H9 (cell line): ENCODE data around the gene DNM1. TPM values are rescaled to one million over a fixed set of nuclear protein-coding genes. Genes with fewer than 3 reads are reported as not detected.
A peak's percentile ranks its signal among the peaks of the same experiment; 100 is the strongest.

ENCODE experiments used
- DNase-seq: peaks from one replicate; pipeline ENCODE4 v3.0.0-alpha.2; 2017
- H2AFZ ChIP-seq: one replicate; pipeline ENCODE4 v1.6.1; 2013; ENCODE audit warnings: mild to moderate bottlenecking, low read length, control low read depth, moderate library complexity
- H2AK5ac ChIP-seq: 2 replicates; pipeline ENCODE4 v1.6.1; 2013; ENCODE audit warnings: low read length, control low read depth, mixed read lengths; ENCODE audit not compliant: insufficient read length
- H2BK120ac ChIP-seq: one replicate; pipeline ENCODE4 v1.6.1; 2013; ENCODE audit warnings: low read depth, mild to moderate bottlenecking, low read length, control low read depth, inconsistent platforms; ENCODE audit not compliant: poor library complexity, severe bottlenecking
- H2BK12ac ChIP-seq: 2 replicates; pipeline ENCODE4 v1.6.1; 2013; ENCODE audit warnings: low read length, control low read depth, mixed read lengths, low read depth; ENCODE audit not compliant: insufficient read length
- H2BK15ac ChIP-seq: 2 replicates; pipeline ENCODE4 v1.6.1; 2013; ENCODE audit warnings: low read depth, low read length, control low read depth
- H2BK20ac ChIP-seq: one replicate; pipeline ENCODE4 v1.6.1; 2013; ENCODE audit warnings: low read depth, mild to moderate bottlenecking, low read length, control low read depth, inconsistent platforms; ENCODE audit not compliant: poor library complexity, severe bottlenecking
- H2BK5ac ChIP-seq: 2 replicates; pipeline ENCODE4 v1.6.1; 2013; ENCODE audit warnings: low read length, control low read depth, mixed read lengths; ENCODE audit not compliant: insufficient read length
- H3K14ac ChIP-seq: 2 replicates; pipeline ENCODE4 v1.6.1; 2013; ENCODE audit warnings: low read length, control low read depth; ENCODE audit not compliant: insufficient read depth
- H3K18ac ChIP-seq: 2 replicates; pipeline ENCODE4 v1.6.1; 2013; ENCODE audit warnings: low read depth, mild to moderate bottlenecking, mixed read lengths, low read length, control low read depth; ENCODE audit not compliant: insufficient read length
- H3K23ac ChIP-seq: 2 replicates; pipeline ENCODE4 v1.6.1; 2013; ENCODE audit warnings: low read length, control low read depth, mixed read lengths, low read depth; ENCODE audit not compliant: insufficient read length
- H3K23me2 ChIP-seq: 2 replicates; pipeline ENCODE4 v1.6.1; 2013; ENCODE audit warnings: low read depth, mild to moderate bottlenecking, mixed read lengths, low read length, control low read depth; ENCODE audit not compliant: insufficient read length, poor library complexity, severe bottlenecking
- H3K27ac ChIP-seq: 2 replicates; pipeline ENCODE4 v1.5.1; 2013; ENCODE audit warnings: low read length, control low read depth, mixed read lengths, low read depth; ENCODE audit not compliant: insufficient read length
- H3K27me3 ChIP-seq: 2 replicates; pipeline ENCODE4 v1.6.1; 2013; ENCODE audit warnings: low read length, control low read depth, inconsistent platforms; ENCODE audit not compliant: insufficient read depth
- H3K4ac ChIP-seq: 2 replicates; pipeline ENCODE4 v1.6.1; 2013; ENCODE audit warnings: low read depth, mild to moderate bottlenecking, control low read depth, inconsistent platforms, low read length, moderate library complexity
- H3K4me1 ChIP-seq: 2 replicates; pipeline ENCODE4 v1.6.1; 2013; ENCODE audit warnings: low read length, control low read depth, inconsistent platforms; ENCODE audit not compliant: insufficient read depth
- H3K4me2 ChIP-seq: 2 replicates; pipeline ENCODE4 v1.6.1; 2013; ENCODE audit warnings: low read length, control low read depth, mixed read lengths; ENCODE audit not compliant: insufficient read length, insufficient read depth
- H3K56ac ChIP-seq: 2 replicates; pipeline ENCODE4 v1.6.1; 2013; ENCODE audit warnings: low read depth, mild to moderate bottlenecking, mixed read lengths, low read length, control low read depth; ENCODE audit not compliant: insufficient read length
- H3K79me1 ChIP-seq: 2 replicates; pipeline ENCODE4 v1.6.1; 2013; ENCODE audit warnings: low read depth, mild to moderate bottlenecking, moderate library complexity, low read length, control low read depth, inconsistent platforms; ENCODE audit not compliant: insufficient read depth, poor library complexity, severe bottlenecking
- H3K79me2 ChIP-seq: 2 replicates; pipeline ENCODE4 v1.6.1; 2013; ENCODE audit warnings: low read length, control low read depth, inconsistent platforms; ENCODE audit not compliant: insufficient read depth
- H3K9ac ChIP-seq: 2 replicates; pipeline ENCODE4 v1.6.1; 2013; ENCODE audit warnings: low read length, control low read depth, mixed read lengths; ENCODE audit not compliant: insufficient read length; ENCODE audit errors: extremely low read depth
- H3K9me3 ChIP-seq: one replicate; pipeline ENCODE4 v1.6.1; 2013; ENCODE audit warnings: low read depth, low read length, inconsistent platforms; ENCODE audit not compliant: control insufficient read depth
- H3T11ph ChIP-seq: one replicate; pipeline ENCODE4 v1.6.1; 2013; ENCODE audit warnings: mild to moderate bottlenecking, low read length, control low read depth, inconsistent platforms
- H4K20me1 ChIP-seq: one replicate; pipeline ENCODE4 v1.6.1; 2013; ENCODE audit not compliant: control insufficient read depth, insufficient read length, insufficient read depth
- H4K5ac ChIP-seq: 2 replicates; pipeline ENCODE4 v1.6.1; 2013; ENCODE audit warnings: low read depth, mild to moderate bottlenecking, mixed read lengths, low read length, control low read depth; ENCODE audit not compliant: insufficient read length
- H4K8ac ChIP-seq: replicated peaks from 2 replicates; pipeline ENCODE4 v1.6.1; 2013; ENCODE audit warnings: low read length, control low read depth, mixed read lengths, low read depth; ENCODE audit not compliant: insufficient read length
- H4K91ac ChIP-seq: 2 replicates; pipeline ENCODE4 v1.6.1; 2013; ENCODE audit warnings: low read depth, mild to moderate bottlenecking, moderate library complexity, mixed read lengths, low read length, control low read depth; ENCODE audit not compliant: insufficient read length
- H3K27ac Mint-ChIP-seq, 3 experiments: 2 replicates in 2 of 3; 3 replicates in 1 of 3; pipeline ENCODE4 v1.8.0; 2020 to 2021; ENCODE audit warnings: mixed read lengths in 3 of 3, mild to moderate bottlenecking in 1 of 3, moderate library complexity in 1 of 3
- H3K27me3 Mint-ChIP-seq: 2 replicates; pipeline ENCODE4 v1.8.0; 2021; ENCODE audit warnings: low read depth, mild to moderate bottlenecking, moderate library complexity, mixed read lengths
- H3K36me3 Mint-ChIP-seq, 3 experiments: 2 replicates in 2 of 3; 3 replicates in 1 of 3; pipeline ENCODE4 v1.8.0; 2020 to 2021; ENCODE audit warnings: low read depth in 3 of 3, mixed read lengths in 3 of 3; ENCODE audit not compliant: insufficient read depth in 1 of 3
- H3K4me1 Mint-ChIP-seq, 2 experiments: 2 replicates each; pipeline ENCODE4 v1.8.0; 2020; ENCODE audit warnings: mixed read lengths in 2 of 2
- H3K4me3 Mint-ChIP-seq, 2 experiments: 2 replicates in 1 of 2; 3 replicates in 1 of 2; pipeline ENCODE4 v1.8.0; 2020 to 2021; ENCODE audit warnings: mild to moderate bottlenecking in 2 of 2, mixed read lengths in 2 of 2, moderate library complexity in 1 of 2
- H3K9me3 Mint-ChIP-seq, 2 experiments: 2 replicates in 1 of 2; 3 replicates in 1 of 2; pipeline ENCODE4 v1.8.0; 2020; ENCODE audit warnings: mild to moderate bottlenecking in 2 of 2, mixed read lengths in 2 of 2, moderate library complexity in 1 of 2
- WGBS: extraction: QIAGEN DNeasy Blood & Tissue Kit; methylation state at CpG from one replicate; pipeline ENCODE4 v1.1.7; 2013; ENCODE audit warnings: missing lambda C conversion rate, low lambda C conversion rate, mixed read lengths; ENCODE audit not compliant: insufficient read length; ENCODE audit errors: extremely low coverage; 5-methylcytosine and 5-hydroxymethylcytosine counted together
- total RNA-seq: library from RNA; stranded (reverse); gene quantifications from 2 replicates; pipeline ENCODE4 v1.2.1, GENCODE V29; 2021
- TF ChIP-seq, protein P1 (sequence below): fragments of 200-600 bp; sonication (generic); conservative IDR thresholded peaks from 3 replicates; pipeline ENCODE4 v1.8.0; 2021; ENCODE audit warnings: antibody characterized with exemption, mild to moderate bottlenecking

DNM1 gene
- total RNA-seq, 1 experiment from 2014 or later: 58.0 TPM

DNA sequence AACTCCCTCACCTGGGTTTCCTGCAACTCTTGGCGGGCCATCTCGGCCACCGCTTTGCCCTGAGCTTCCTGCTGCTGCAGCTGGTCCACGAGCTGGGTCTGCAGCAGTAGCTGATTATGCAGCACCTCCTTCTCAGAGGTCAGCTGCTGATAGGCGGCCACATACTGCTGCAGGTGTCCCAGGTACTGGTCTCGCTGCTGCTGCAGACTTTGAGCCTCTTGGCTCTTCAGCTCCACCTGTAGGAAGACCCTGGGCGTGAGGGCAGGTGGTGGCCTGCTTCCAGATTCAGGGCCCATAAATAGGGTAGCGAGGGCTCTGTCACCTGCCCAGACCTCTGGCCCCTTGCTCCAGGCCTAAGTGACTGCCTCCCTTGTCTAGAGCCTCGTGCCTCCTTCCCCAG is 56.0 kb downstream of the DNM1 start:
- H3K27ac Mint-ChIP-seq: peak overlapping the region in 1 of 3 experiments; percentile 70; a peak in 1 of 7 replicates
- Histone ChIP-seq H2AFZ (no peak overlapping the region), H3K4me1 (no peaks in the 10 kb centered on the region), H3K9me3 (no peaks in the 10 kb centered on the region), H4K91ac (no peak overlapping the region), H2BK15ac (no peak overlapping the region), H2BK20ac (no peak overlapping the region), H4K20me1 (no peaks in the 10 kb centered on the region), H3K79me2 (no peaks in the 10 kb centered on the region), H3K18ac (no peak overlapping the region), H2BK120ac (no peak overlapping the region), H3K56ac (no peak overlapping the region), H3K27ac (no peak overlapping the region), H3K4me2 (no peak overlapping the region), H3K9ac (no peak overlapping the region), H3T11ph (no peak overlapping the region), H3K23me2 (no peaks in the 10 kb centered on the region), H4K8ac (no peak overlapping the region), H4K5ac (no peak overlapping the region), H2AK5ac (no peak overlapping the region), H3K23ac (no peak overlapping the region), H3K79me1 (no peaks in the 10 kb centered on the region), H2BK5ac (no peak overlapping the region), H3K14ac (no peak overlapping the region), H3K4ac (no peak overlapping the region), H2BK12ac (no peak overlapping the region), H3K27me3 (no peaks in the 10 kb centered on the region)
- DNase-seq: peak; percentile 73
- H3K27me3 Mint-ChIP-seq: no peaks in the 10 kb centered on the region; the same call in 1 of the 2 replicates
- H3K4me3 Mint-ChIP-seq: no peak overlapping the region
- TF ChIP-seq, protein P1, sequence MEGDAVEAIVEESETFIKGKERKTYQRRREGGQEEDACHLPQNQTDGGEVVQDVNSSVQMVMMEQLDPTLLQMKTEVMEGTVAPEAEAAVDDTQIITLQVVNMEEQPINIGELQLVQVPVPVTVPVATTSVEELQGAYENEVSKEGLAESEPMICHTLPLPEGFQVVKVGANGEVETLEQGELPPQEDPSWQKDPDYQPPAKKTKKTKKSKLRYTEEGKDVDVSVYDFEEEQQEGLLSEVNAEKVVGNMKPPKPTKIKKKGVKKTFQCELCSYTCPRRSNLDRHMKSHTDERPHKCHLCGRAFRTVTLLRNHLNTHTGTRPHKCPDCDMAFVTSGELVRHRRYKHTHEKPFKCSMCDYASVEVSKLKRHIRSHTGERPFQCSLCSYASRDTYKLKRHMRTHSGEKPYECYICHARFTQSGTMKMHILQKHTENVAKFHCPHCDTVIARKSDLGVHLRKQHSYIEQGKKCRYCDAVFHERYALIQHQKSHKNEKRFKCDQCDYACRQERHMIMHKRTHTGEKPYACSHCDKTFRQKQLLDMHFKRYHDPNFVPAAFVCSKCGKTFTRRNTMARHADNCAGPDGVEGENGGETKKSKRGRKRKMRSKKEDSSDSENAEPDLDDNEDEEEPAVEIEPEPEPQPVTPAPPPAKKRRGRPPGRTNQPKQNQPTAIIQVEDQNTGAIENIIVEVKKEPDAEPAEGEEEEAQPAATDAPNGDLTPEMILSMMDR: peak; percentile 55; the same call in 2 of the 3 replicates
- H3K9me3 Mint-ChIP-seq: no peaks in the 10 kb centered on the region
- H3K4me1 Mint-ChIP-seq: peaks cover 2 to 16% of the 10 kb centered on the region in 2 experiments
- no CpG with 5 or more reads among the region's 9 CpGs for WGBS
- peaks cover 23 to 53% (median 48%) of the 10 kb centered on the region in 3 experiments for H3K36me3 Mint-ChIP-seq
